SU-DHL-6 (cell line): ENCODE data around the gene GRIN2D.

Source experiments
- H2AFZ ChIP-seq: fragments of 200-600 bp; sonication (generic); 2 replicates; pipeline ENCODE4 v1.6.1; 2014; ENCODE audit warnings: low read depth, mild to moderate bottlenecking, moderate library complexity, mixed read lengths, antibody characterized with exemption, low read length; ENCODE audit not compliant: severe bottlenecking
- H3F3A ChIP-seq: fragments of 200-600 bp; shearing (Covaris generic); 2 replicates; pipeline ENCODE4 v1.6.0; 2016; ENCODE audit warnings: antibody characterized with exemption, mild to moderate bottlenecking; ENCODE audit not compliant: insufficient read depth
- H3K27ac ChIP-seq: fragments of 200-600 bp; sonication (generic); 2 replicates; pipeline ENCODE4 v1.5.1; 2016; ENCODE audit warnings: low read depth, mild to moderate bottlenecking, low read length, moderate library complexity, mixed read lengths
- H3K27me3 ChIP-seq: fragments of 200-600 bp; sonication (generic), shearing (Covaris generic); 2 replicates; pipeline ENCODE4 v1.6.0; 2014; ENCODE audit warnings: mild to moderate bottlenecking, low read length
- H3K36me3 ChIP-seq: fragments of 200-600 bp; sonication (generic); 2 replicates; pipeline ENCODE4 v1.6.1; 2014; ENCODE audit warnings: mild to moderate bottlenecking, low read length, mixed read lengths
- H3K4me2 ChIP-seq: fragments of 300-600, 200-600 bp; shearing (Covaris generic), sonication (generic); 2 replicates; pipeline ENCODE4 v1.6.0; 2014; ENCODE audit warnings: low read length, low read depth, mild to moderate bottlenecking; ENCODE audit not compliant: poor library complexity, severe bottlenecking
- H3K4me3 ChIP-seq: fragments of 200-600 bp; sonication (generic); 2 replicates; pipeline ENCODE4 v1.5.1; 2014; ENCODE audit warnings: antibody characterized with exemption, low read length, mild to moderate bottlenecking, mixed read lengths; ENCODE audit not compliant: insufficient read depth, poor library complexity, severe bottlenecking
- H3K79me2 ChIP-seq: fragments of 200-600 bp; sonication (generic); 2 replicates; pipeline ENCODE4 v1.6.1; 2014; ENCODE audit warnings: mild to moderate bottlenecking, low read length, moderate library complexity; ENCODE audit not compliant: insufficient read depth
- H3K9ac ChIP-seq: fragments of 200-600 bp; sonication (generic); 2 replicates; pipeline ENCODE4 v1.7.0; 2014; ENCODE audit warnings: mild to moderate bottlenecking, low read length
- H3K9me2 ChIP-seq: fragments of 200-600 bp; sonication (generic); replicated peaks from 2 replicates; pipeline ENCODE4 v1.6.1; 2014; ENCODE audit warnings: low read length; ENCODE audit not compliant: insufficient read depth
- H3K9me3 ChIP-seq: fragments of 200-600 bp; sonication (generic); 2 replicates; pipeline ENCODE4 v1.6.1; 2014; ENCODE audit warnings: low read length, mixed read lengths; ENCODE audit not compliant: insufficient read depth
- H4K20me1 ChIP-seq: fragments of 200-600 bp; sonication (generic); 2 replicates; pipeline ENCODE4 v1.6.1; 2014; ENCODE audit warnings: low read depth, mild to moderate bottlenecking, antibody characterized with exemption, low read length, moderate library complexity, mixed read lengths
- EZH2phosphoT487 ChIP-seq: fragments of 200-600 bp; sonication (generic), shearing (Covaris generic); conservative IDR thresholded peaks from 2 replicates; pipeline ENCODE4 v1.6.1; 2018; ENCODE audit warnings: mild to moderate bottlenecking, antibody characterized with exemption, low read length, moderate library complexity, mixed read lengths
- TF ChIP-seq, protein P1 (sequence below): fragments of 200-600 bp; sonication (generic); IDR thresholded peaks from one replicate; pipeline ENCODE4 v1.5.1; 2017; ENCODE audit warnings: antibody characterized with exemption, mild to moderate bottlenecking, low read length, moderate library complexity; ENCODE audit not compliant: insufficient read depth, poor library complexity, severe bottlenecking

GRIN2D gene

DNA sequence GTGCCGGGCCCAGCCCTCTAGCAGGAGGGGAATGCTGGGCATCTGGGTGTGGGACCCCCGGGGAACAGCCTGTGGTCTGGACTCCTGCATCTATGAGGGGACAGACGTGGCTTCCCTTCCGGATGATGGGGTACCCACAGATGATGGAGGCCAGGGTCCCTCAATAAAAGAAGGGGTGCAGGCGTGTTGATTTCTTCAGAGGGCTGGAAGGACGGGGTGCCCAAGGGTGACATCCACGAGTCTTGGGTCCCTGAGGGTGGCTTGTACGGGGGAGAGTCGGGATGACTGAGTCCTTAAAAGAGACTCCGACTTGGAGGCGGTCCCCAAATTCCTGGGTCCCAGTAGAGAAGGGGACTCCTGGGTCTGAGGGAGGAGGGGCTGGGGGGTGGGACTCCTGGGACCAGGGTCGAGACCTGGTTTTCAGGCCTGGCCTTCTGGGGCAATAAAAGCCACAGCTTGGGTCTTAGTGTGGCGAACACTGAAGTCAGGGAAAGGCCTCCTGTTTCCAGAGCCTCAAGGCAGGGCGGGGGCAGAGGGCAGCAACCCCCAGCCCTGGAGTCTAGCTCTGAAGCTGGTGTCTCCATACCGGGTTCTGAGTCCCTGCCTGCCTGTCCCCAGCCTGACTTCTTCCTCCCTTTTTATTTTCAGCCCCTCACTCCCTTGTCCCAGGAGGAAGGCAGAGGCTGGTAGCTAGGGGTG is 459 bp upstream of the GRIN2D start:
- Histone ChIP-seq H3K9ac (no peak overlapping the region), H3K4me3 (no peak overlapping the region), H3K36me3 (peaks cover 2% of the 10 kb centered on the region; the same call in 1 of the 2 replicates), H3K27me3 (no peaks in the 10 kb centered on the region), H3K9me2 (no peaks in the 10 kb centered on the region), H3K79me2 (peaks cover 3% of the 10 kb centered on the region; the same call in 1 of the 2 replicates), H3K9me3 (no peaks in the 10 kb centered on the region), H3F3A (no peaks in the 10 kb centered on the region), H3K4me2 (no peak overlapping the region), H4K20me1 (no peaks in the 10 kb centered on the region), H3K27ac (no peak overlapping the region), H2AFZ (no peak overlapping the region)
- TF ChIP-seq, protein P1, sequence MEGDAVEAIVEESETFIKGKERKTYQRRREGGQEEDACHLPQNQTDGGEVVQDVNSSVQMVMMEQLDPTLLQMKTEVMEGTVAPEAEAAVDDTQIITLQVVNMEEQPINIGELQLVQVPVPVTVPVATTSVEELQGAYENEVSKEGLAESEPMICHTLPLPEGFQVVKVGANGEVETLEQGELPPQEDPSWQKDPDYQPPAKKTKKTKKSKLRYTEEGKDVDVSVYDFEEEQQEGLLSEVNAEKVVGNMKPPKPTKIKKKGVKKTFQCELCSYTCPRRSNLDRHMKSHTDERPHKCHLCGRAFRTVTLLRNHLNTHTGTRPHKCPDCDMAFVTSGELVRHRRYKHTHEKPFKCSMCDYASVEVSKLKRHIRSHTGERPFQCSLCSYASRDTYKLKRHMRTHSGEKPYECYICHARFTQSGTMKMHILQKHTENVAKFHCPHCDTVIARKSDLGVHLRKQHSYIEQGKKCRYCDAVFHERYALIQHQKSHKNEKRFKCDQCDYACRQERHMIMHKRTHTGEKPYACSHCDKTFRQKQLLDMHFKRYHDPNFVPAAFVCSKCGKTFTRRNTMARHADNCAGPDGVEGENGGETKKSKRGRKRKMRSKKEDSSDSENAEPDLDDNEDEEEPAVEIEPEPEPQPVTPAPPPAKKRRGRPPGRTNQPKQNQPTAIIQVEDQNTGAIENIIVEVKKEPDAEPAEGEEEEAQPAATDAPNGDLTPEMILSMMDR, result no peak
- no peak for TF ChIP-seq EZH2phosphoT487

DNA sequence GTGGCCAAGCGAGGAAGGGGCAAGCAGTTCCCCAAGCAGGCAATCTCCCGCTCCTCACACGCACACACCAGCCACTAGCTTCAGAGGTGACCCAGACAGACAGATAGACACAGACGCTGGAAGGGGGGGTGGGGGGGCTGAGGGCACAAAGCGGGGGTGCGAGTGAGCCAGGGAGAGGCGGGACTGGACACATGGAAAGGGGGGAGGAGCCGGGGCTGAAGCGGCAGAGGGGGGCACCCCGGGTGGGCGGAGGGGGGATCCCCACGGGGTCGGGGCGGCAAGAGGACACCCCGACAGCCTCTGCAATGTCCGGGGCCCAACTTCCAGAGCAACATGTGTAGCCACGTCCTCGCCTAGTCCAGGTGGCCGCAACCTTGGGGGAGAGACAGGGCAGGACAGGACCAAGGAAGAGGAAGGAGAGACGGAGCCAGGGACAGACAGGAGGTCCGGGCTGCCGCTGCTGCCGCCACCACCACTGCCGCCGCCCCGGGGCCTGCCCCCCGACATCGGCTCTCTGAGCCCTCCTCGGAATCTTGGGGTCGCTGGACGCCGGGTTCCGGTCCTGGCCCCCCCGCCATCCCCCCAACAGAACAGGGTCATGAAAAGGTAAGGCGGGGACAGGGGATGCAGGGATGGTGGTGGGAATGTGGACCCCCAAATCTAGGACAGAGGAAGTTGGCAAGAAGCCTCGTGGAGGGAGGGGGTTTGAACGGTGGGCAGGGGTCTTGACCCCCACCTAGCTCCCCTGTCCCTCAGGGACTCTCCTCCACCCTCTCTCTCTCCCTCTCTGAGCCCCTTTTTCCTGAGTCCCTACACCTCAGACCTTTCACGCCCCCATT is 1.1 kb downstream of the GRIN2D start:
- no peaks in the 10 kb centered on the region for H4K20me1 ChIP-seq
- no peak overlapping the region for H3K27ac ChIP-seq
- no peaks in the 10 kb centered on the region for H3K9me2 ChIP-seq
- H3K4me3 ChIP-seq, result no peak overlapping the region
- no peaks in the 10 kb centered on the region for H3K27me3 ChIP-seq
- H3K36me3 ChIP-seq, result no peaks in the 10 kb centered on the region
- H3F3A ChIP-seq, result no peaks in the 10 kb centered on the region; the same call in 1 of the 2 replicates
- no peak overlapping the region for H2AFZ ChIP-seq
- H3K4me2 ChIP-seq, result no peak overlapping the region
- no peaks in the 10 kb centered on the region for H3K9me3 ChIP-seq
- H3K9ac ChIP-seq, result no peak overlapping the region
- H3K79me2 ChIP-seq, result peaks cover 3% of the 10 kb centered on the region; the same call in 1 of the 2 replicates
- TF ChIP-seq EZH2phosphoT487, result no peak
- TF ChIP-seq, protein P1, result no peak

DNA sequence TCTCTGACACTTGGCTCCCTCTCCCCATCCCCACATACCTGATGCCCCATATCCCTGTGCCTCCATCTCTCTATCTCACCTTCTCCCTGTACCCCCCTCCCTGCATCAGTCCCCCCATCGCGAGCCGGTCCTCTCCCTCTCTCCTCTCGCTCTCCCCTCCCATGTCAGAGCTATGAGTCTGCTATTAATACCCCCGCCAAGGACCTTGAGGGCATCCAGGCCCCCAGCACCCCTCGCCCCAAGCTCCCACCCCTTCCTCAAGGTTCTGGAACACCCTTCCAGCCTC is 1.6 kb downstream of the GRIN2D start:
- H4K20me1 ChIP-seq, result no peaks in the 10 kb centered on the region
- no peak overlapping the region for H3K9ac ChIP-seq
- H3K4me3 ChIP-seq, result no peak overlapping the region
- no peaks in the 10 kb centered on the region for H3K36me3 ChIP-seq
- no peak overlapping the region for H3K27ac ChIP-seq
- no peaks in the 10 kb centered on the region for H3K27me3 ChIP-seq
- no peak for TF ChIP-seq EZH2phosphoT487
- TF ChIP-seq, protein P1, result no peak
- peaks cover 3% of the 10 kb centered on the region; the same call in 1 of the 2 replicates for H3K79me2 ChIP-seq
- H3F3A ChIP-seq, result no peaks in the 10 kb centered on the region; the same call in 1 of the 2 replicates
- H3K9me2 ChIP-seq, result no peaks in the 10 kb centered on the region
- no peaks in the 10 kb centered on the region for H3K9me3 ChIP-seq
- no peak overlapping the region for H2AFZ ChIP-seq
- H3K4me2 ChIP-seq, result no peak overlapping the region
